Heart right ventricle (tissue), 16 donors: ENCODE data around the gene DPEP2. TPM values are rescaled to one million over a fixed set of nuclear protein-coding genes. Genes with fewer than 3 reads are reported as not detected.

ENCODE experiments used
- ATAC-seq, 8 donors: fragments of 200-7000 bp; cut with Tn5 transposase; one replicate each; pipeline ENCODE4 v1.9.1; 2020; ENCODE audit warnings: mild to moderate bottlenecking in 8 of 8, moderate library complexity in 8 of 8, moderate number of reproducible peaks in 1 of 8
- DNase-seq, 2 donors: peaks; one replicate each; pipeline ENCODE4 v3.0.0-alpha.2; 2020
- H3K27ac ChIP-seq, 10 donors: fragments of 200-600 bp; sonication (generic) in 2 of 10; one replicate each; pipeline versions ENCODE4 v1.5.0 to v1.8.0; 2020 to 2022; ENCODE audit warnings: mild to moderate bottlenecking in 3 of 10
- H3K27me3 ChIP-seq, 7 donors: fragments of 200-600 bp; one replicate each; pipeline ENCODE4 v1.8.0; 2021 to 2022; ENCODE audit warnings: mild to moderate bottlenecking in 2 of 7
- H3K36me3 ChIP-seq, 9 donors: fragments of 200-600 bp; sonication (generic) in 1 of 9; one replicate each; pipeline versions ENCODE4 v1.5.0 to v1.8.0; 2020 to 2022; ENCODE audit warnings: mild to moderate bottlenecking in 2 of 9
- H3K4me1 ChIP-seq, 9 donors: fragments of 200-600 bp; sonication (generic) in 1 of 9; one replicate each; pipeline versions ENCODE4 v1.5.0 to v1.8.0; 2020 to 2022; ENCODE audit warnings: mild to moderate bottlenecking in 4 of 9
- H3K4me3 ChIP-seq, 10 donors: fragments of 200-600 bp; sonication (generic) in 2 of 10; one replicate each; pipeline versions ENCODE4 v1.5.0 to v1.8.0; 2020 to 2022; ENCODE audit warnings: mild to moderate bottlenecking in 7 of 10, moderate library complexity in 2 of 10
- H3K9me3 ChIP-seq, 11 donors: fragments of 200-600 bp in 10 of 11; sonication (generic) in 2 of 11; one replicate each; pipeline versions ENCODE4 v1.5.0 to v1.8.0; 2013 to 2022; ENCODE audit warnings: mild to moderate bottlenecking in 2 of 11, control low read depth in 1 of 11, moderate library complexity in 1 of 11
- WGBS, 2 donors: extraction: QIAGEN DNeasy Blood & Tissue Kit; methylation state at CpG; one replicate each; pipeline ENCODE4 v1.1.7; 2013; ENCODE audit warnings: inconsistent platforms in 1 of 2; 5-methylcytosine and 5-hydroxymethylcytosine counted together
- intact Hi-C, 10 donors: fragments of 100-400 bp; cut with DNase I; formaldehyde crosslinking; loops; one replicate each; pipeline versions ENCODE4 v1.11.1 to v1.14.2; 2022
- polyA plus RNA-seq, 2 donors: library from polyadenylated mRNA; stranded (reverse); fragments of 200-250 nt; gene quantifications; one replicate each; pipeline ENCODE4 v1.2.3, GENCODE V29; 2013
- total RNA-seq, 10 donors: library from RNA; stranded (reverse); fragmentation: NEBNext Ultra II Directional in 3 of 10; extraction: Animal tissue kit (Norgen Biotek cat#: 25700) in 3 of 10; gene quantifications; one replicate each; pipeline versions ENCODE4 v1.2.1 to v1.2.4, GENCODE V29; 2021 to 2023
- TF ChIP-seq, protein P1 (sequence below), 9 donors: fragments of 200-600 bp; sonication (generic) in 2 of 9; IDR thresholded peaks; one replicate each; pipeline versions ENCODE4 v1.5.0 to v1.8.0; 2021 to 2022; ENCODE audit warnings: antibody characterized with exemption in 9 of 9, mild to moderate bottlenecking in 5 of 9, moderate library complexity in 1 of 9
- donor health status: Arrhythmogenic right ventricular cardiomyopathy.
- donor health status: ischemic (EF 13 %, LVEDD 7.1; RV severe dilation, severe dysfunction).
- donor health status: healthy with polysubstance abuse.
- donor health status: DM: no; HTN: yes; CAD: no.
- donor health status: DM: no; HTN: no; CAD: no.
- donor health status: ischemic (EF 25% LVEDD 6.9; RV normal size, moderate dysfunction).
- donor health status: ischemic (EF 25% LVEDD 5.7; RV mildly dilated, moderate dysfunction).
- donor health status: healthy.
- donor health status: DM: yes; HTN: yes; CAD: no.
- donor health status: Ischemic cardiomyopathy.
- donor health status: ischemic (EF 35%, LVEDD 5.7; RV mildly dilated, moderate dysfunction).
- donor health status: nonischemic (EF 11% LVEDD 7.7; RV severe dilation, severe dysfunction).
- donor health status: DM: yes; HTN: yes; CAD: no.
- donor health status: PGD.
- donor health status: ischemic (EF 29% LVEDD 5.4; RV normal size, mild dysfunction).
- donor health status: nonischemic (EF 23%, LVEDD 6.1; RV moderate dilation, normal function).

DPEP2 gene
- total and polyA plus RNA-seq, 12 donors: 1.0 to 6.2 (median 1.6) TPM; not detected in 1

DNA sequence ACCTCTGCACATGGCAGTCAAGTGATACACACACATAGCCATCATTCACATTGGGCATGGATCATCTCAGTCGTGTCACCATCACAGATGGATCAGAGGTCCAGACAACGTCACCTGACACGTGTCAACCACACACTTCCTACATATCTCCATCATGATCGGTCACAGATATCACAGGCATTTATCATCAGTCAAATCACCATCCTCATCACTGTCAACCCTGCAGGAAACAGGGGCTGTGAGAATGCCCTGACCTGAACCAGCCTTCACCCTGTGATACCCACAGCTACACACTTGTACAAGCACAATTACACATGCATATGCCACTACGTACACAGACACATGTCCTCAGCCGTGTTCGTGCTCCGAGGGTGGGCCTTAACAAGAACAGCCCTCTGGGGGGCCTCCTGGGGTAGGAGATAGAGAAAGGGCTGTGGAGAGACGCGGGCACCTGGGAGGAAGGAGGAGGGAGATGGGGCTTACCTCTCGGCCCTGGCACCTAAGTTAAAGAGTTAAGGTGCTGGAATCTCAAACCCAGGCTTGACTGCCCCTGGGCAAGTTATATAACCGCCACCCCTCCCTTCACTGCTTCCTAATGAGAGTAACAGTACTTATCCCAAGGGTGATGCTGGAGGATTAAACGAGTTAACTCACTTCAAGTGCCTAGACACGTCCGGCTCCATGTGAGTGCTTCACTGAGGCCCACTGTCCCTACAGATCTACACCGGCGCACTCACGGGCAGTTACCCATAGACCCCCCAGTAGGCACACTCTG lies 31.9 kb downstream of the DPEP2 start:
- intact Hi-C loops: loop anchor here in 1 of 10 donors (2.0 kb wide), 1 partner anchor 31 kb away; the partner anchor contains the start of gene PSMB10
- WGBS, 2 donors: 3 to 4% methylated on average over 18 of the region's 18 CpGs

DNA sequence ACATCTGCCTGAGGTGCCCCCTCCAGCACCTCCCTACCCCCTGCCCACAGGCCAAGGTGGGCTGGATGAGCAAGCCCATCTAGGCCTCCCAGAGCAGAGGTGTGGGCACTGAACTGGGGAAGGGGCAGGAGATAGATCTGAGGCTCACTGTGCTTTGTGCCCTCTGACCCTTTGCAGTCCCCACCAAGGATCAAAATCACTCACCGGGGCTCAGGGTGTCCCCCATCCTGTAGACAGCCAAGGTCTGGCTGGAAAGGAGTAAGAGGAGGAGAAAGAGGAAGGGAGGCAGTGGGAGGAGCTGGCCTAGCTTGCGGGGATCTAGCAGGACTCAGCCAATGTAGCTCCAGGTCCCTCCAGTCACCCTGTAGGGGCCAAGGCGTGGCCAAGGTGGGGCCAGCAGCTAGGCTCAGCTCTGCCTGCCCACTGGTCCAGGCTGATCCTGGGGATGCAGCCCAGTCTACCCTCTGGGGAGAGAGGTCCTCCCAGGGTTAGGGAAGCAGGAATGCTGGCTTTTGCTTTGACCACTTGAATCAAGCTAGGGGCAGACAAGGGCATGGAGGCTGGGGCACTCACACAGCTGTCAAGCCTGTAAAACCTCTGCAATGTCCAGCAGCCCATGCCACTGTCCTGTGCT lies 32.6 kb downstream of the DPEP2 start:
- intact Hi-C loops: loop anchor here in 1 of 10 donors (2.0 kb wide), 1 partner anchor 30 kb away; the partner anchor contains the start of gene PSMB10
- WGBS, 2 donors: 30 to 34% methylated on average over 3 of the region's 3 CpGs
- no peaks in the 10 kb centered on the region for H3K9me3 ChIP-seq
- peak in 5 of 8 donors; percentile 11 to 32 (median 11) for ATAC-seq
- peaks cover 0 to 33% (median 11%) of the 10 kb centered on the region in 9 donors for H3K36me3 ChIP-seq
- H3K4me3 ChIP-seq: peak overlapping the region; percentile 63 to 100 (median 94)
- H3K27ac ChIP-seq: peak overlapping the region; percentile 48 to 100 (median 100)
- H3K4me1 ChIP-seq: peaks cover 50 to 71% (median 58%) of the 10 kb centered on the region in 9 donors
- TF ChIP-seq, protein P1, sequence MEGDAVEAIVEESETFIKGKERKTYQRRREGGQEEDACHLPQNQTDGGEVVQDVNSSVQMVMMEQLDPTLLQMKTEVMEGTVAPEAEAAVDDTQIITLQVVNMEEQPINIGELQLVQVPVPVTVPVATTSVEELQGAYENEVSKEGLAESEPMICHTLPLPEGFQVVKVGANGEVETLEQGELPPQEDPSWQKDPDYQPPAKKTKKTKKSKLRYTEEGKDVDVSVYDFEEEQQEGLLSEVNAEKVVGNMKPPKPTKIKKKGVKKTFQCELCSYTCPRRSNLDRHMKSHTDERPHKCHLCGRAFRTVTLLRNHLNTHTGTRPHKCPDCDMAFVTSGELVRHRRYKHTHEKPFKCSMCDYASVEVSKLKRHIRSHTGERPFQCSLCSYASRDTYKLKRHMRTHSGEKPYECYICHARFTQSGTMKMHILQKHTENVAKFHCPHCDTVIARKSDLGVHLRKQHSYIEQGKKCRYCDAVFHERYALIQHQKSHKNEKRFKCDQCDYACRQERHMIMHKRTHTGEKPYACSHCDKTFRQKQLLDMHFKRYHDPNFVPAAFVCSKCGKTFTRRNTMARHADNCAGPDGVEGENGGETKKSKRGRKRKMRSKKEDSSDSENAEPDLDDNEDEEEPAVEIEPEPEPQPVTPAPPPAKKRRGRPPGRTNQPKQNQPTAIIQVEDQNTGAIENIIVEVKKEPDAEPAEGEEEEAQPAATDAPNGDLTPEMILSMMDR (IDR thresholded peaks at IDR 0.05): no peak
- H3K27me3 ChIP-seq: no peaks in the 10 kb centered on the region
- peak; percentile 37 to 53 for DNase-seq

More for the DNA sequence above, 31.9 kb downstream of the DPEP2 start:
- H3K4me1 ChIP-seq: peaks cover 43 to 64% (median 50%) of the 10 kb centered on the region in 9 donors
- no peaks in the 10 kb centered on the region for H3K9me3 ChIP-seq
- TF ChIP-seq, protein P1 (IDR thresholded peaks at IDR 0.05): no peak
- H3K27ac ChIP-seq: peak overlapping the region; percentile 94 to 100 (median 100)
- no peak for ATAC-seq
- no peaks in the 10 kb centered on the region for H3K27me3 ChIP-seq
- H3K4me3 ChIP-seq: peak overlapping the region; percentile 63 to 100 (median 94)
- H3K36me3 ChIP-seq: peaks cover 0 to 26% (median 4%) of the 10 kb centered on the region in 9 donors
- peak in 1 of 2 donors; percentile 24 for DNase-seq

DNA sequence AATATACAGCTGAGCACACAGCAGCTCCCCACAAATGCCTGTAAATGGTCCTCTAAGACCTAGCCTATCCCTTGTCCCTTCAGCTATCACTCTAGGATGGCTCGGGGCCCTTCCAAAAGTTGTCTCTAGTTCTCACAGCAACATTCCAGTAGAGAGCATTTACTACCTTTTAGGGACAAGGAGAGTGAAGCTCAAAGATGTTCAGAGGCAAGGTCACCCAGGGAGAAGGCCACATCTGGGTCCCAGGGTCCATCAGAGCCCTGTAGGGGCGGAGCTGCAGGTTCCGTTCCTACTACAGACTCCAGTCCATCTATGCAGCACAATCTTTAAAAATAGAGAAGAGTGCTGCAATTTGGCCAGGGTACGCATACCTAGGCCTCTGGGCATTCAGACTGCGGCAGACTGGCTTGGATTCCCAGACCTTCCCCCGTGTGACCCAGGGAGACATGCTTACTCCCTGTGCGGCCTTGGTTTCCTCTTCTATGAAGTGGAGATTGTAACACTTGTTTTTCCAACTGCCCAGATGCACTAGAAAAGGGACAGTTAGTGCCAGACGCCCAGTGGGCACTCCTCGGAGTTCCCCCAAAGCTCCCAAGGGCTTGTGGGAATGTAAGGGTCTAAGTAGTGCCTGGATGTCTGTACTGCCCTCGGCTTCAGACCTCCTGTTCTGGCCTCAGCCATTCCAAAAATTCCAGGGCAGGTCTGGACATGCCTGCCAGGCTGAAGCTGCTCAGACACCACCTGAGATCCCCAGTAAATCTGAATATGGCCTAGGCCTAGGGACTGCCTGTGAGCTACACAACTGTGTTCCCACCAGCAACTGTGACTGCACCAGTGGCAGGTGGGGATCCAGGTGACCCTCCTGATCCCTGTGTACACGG lies 33.4 kb downstream of the DPEP2 start:
- Histone ChIP-seq H3K4me3 (peak overlapping the region in 9 of 10 donors; percentile 63 to 100 (median 95)), H3K4me1 (peaks cover 57 to 79% (median 65%) of the 10 kb centered on the region in 9 donors), H3K9me3 (no peaks in the 10 kb centered on the region), H3K27ac (peak overlapping the region; percentile 48 to 100 (median 100)), H3K36me3 (peaks cover 0 to 40% (median 19%) of the 10 kb centered on the region in 9 donors), H3K27me3 (no peaks in the 10 kb centered on the region)
- intact Hi-C loops: loop anchor here in 1 of 10 donors (2.0 kb wide), 1 partner anchor 29 kb away; the partner anchor contains the start of gene PSMB10
- DNase-seq (no peak), ATAC-seq (peak in 2 of 8 donors; percentile 7 to 13)
- TF ChIP-seq, protein P1 (IDR thresholded peaks at IDR 0.05): no peak
- 36% methylated on average over 11 of the region's 11 CpGs for WGBS, 2 donors
